Activated CD4-positive, alpha-beta T cell treated with anti-CD3 and anti-CD28 coated beads for 1 hour (primary cell): ENCODE results near the gene RPP25L.

Experiments used
- DNase-seq: peaks from one replicate; pipeline ENCODE4 v3.0.0-alpha.2; 2020

The RPP25L gene

DNA sequence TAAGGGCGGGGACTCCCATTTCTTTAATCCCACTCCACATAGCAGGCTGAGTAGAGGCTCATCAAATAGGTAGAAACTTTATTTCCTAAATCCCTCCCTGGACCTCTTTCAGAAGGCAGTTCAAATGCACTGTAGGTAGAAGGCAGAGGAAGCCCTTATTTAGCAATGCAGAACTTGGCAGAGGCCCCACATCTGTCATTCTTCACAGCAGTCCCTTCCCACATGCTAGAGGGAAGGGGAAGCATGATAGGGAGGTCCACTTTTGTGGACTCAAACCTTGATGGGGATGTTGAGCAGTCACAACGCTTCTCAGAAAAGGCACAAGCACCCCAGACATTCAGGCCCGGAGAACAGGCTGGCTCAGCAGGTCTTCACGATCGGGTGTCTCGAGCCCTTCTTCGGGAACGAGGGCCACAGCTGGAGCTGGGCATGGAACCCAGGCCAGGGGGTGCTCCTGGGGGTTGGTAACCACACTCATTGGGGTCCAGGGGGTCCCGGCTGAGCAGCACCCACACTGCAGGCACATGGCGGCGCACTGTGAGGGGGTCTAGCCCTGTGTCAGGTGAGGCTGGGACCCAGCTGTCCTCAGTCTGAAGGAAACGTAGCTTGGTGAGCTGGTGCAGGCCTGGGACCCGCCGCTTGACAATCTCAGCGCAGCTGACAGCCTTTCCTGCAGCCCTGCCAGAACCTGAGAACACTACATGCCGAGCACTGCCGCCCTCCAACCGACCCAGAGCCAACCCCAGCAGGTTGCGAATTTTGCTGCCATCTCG lies 1.3 kb downstream of the RPP25L start:
- DNase-seq: no peak

DNA sequence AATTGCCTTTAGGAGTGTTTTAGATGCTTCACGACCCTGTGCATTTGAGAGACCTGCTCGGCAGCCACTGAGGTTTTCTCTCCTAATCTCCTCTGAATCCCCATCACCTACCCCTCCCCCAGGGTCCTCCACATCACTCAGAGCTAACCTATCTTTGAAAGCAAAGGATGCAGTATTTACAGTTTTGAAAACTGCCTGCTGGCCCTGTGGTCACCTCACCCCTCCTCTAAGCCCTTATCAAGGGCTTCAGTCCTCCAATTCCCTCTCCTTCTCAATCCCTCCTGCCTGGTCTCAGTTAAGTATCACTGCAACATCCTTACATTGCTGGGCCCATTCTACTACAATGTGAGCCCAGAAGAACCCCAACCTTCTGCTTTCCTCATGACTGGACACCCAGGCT lies 4.6 kb downstream of the RPP25L start:
- DNase-seq: no peak

DNA sequence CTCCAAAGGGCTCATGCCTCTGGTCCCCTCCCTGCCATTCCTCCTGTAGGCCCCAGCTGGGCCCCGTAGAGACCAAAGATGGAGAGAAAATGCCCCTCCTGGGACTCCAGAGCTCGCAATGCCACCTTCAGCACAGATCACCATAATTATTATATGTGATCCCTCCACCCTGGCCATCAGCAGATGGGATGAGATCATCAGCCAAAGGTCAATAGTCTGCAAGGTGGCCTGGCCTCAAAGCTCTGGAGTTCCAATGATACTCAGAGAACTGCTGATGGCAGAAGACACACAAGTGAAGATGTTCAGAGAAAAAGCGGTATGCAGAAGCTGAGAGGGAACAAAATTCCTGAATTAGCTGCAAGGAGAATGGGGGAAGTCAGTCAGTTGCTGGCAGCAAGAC lies 5.0 kb downstream of the RPP25L start:
- no peak for DNase-seq

DNA sequence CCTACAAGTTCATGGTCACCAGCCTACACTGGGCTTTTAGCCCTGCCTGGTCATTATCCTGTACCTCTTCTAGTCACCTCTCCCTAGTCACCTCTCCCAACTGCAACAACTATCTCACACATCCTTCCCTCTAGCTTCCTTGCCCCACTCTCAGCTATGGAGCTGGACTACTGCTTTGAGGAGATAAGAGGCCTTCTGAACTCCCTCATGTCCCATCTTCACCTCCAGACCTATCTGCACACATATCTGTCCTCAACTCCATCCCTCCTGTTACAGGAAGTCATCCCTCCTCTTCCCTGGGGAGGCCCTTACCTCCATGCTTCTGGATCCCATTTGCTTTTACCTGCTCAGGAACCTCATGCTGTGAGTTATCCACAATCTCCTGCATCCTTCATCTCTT lies 5.7 kb downstream of the RPP25L start:
- no peak for DNase-seq

DNA sequence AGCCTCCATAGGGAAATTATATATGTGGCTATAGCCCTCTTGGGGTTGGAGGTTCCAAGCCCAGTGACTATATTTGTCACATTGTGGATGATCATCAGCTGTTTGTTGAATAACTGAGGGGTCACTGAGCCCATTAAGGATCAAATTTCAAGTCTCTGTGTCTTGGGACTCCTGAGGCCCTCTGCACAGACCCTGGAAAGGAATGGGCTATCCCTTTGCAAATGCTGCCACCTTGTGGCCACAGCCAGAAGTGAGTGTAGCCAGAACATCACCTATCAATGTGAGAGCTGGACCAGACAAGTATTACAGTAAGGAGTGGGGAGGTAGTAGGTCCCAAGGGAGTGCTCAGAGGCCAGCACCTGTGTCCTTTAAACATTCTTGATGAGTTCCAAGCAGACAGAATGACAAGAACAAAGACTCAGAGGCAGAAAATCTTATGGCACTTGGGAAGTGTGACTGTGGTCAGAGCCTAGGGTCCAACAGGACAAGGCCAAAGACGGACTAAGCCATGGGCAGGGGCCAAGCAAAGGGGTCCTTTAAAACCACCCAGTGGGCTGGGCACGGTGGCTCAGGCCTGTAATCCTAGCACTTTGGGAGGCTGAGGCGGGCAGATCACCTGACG lies 8.2 kb downstream of the RPP25L start:
- DNase-seq: peak; percentile 66

DNA sequence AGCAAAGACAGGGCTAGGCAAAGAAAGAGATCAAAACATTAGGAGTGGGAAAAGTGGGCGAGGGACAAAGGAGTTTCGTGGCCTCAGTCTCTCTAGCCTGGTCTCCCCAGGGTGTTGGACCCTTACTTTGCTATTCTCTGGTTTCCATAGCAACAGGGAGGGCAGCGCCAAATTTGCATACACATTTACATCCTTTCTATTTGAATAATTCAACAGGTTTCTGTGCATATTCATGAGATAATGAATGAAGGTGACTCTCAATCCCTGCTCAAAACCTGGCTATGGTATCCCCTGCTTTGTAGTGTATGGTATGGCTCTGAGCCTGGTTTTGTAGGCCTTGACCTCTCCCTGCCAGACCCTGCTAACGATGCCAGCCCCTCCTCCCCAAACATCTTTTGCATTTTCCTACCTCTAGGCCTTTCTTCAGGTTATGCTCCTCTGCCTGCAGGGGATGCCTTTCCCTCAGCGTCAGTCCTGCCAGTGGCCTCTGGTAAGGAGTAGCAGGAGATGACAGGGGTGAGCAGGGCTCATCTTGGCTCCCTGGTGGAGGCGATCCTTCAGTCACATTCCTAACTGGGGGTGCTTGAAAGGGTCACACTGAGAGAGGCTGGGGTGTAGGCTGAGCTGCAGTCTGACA lies 9.8 kb downstream of the RPP25L start:
- no peak for DNase-seq

DNA sequence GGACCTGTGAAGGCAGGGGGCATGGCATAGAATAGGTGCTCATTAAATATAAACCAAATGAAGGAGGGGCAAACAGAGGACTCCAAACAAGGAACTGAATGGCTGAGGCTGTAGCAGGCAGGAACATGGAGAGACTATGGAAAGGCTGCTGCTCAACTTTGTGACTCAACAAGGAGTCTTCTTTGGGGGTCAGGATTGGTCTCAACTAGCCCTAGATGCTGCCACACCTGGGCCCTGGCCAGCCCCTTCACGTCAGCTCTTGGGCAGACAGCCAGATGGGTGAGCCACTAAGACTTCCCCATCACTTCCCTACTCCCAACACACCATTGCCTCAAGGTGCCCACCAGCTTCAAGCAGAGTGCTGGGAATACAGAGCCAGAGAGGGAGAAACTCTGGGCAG lies 11.0 kb downstream of the RPP25L start:
- no peak for DNase-seq

DNA sequence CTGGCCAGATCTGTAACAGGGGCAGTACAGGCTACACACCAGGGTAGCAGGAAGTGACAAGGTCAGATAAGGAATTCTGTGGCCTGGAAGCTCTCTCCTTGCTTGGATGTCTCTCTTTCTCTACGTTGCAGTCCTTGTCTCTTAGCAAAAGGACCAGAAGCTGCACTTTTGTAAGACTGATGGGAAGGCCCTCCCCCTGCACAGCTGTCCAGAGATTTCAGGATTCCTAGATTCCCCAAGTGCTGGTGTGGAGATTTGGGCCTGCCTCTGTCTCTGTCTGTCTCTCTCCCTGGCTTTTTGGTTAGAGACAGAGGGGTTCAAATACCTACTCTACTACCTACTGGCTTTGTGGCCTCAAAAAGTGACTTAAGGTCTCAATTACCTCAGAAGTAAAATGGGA lies 12.4 kb downstream of the RPP25L start:
- DNase-seq: no peak

DNA sequence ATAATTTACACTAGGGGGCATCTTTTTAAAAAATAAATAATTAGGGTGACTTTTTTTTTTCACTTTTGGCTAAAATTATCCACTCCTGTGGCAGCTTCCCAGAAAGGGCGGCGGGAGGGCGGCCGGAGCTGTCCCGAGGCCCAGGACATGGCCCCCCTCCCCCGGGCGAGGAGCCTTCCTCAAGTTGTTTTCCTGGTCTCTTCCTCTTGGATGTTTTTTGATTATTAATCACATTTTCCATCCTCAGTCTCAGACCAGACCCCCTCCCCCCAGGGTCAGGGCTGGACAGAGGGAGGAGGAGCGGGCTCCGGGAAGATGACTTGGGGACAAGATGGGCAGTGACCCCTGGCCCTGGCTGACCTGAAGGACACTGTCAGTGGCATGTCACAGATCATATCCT lies 17.7 kb downstream of the RPP25L start:
- DNase-seq: no peak

DNA sequence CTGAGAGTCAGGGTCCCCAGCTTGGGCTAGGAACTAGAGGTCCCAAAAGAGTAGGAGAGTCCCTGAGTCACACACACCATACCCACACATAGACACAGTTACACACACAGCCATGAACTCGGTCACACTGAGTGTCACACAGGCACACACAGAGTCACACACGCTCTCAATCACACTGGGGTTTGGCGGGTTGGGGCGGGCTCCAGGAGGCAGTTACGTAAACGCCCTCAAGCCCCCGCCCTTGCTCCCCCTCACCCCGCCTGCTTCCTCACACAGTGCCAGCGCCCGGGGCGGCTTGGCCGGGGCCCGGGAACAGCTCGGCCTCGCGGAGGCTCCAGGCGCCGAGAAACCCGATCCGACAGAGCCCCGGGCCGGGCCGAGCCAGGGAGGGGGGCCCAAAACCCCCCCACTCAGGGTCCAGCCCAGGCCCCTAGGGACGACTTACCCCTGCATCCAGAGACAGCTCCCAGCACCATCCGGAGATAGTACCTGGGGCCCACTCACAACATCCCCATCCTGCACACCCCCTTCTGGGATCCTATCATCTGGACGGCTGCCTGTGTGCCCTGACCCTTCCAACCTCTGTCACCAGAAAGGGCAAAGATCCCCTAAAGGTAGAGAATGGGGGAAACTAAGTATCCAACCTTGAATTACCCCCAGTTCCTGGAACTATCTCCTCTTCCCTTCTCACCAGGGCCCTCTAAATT lies 18.8 kb downstream of the RPP25L start:
- no peak for DNase-seq

DNA sequence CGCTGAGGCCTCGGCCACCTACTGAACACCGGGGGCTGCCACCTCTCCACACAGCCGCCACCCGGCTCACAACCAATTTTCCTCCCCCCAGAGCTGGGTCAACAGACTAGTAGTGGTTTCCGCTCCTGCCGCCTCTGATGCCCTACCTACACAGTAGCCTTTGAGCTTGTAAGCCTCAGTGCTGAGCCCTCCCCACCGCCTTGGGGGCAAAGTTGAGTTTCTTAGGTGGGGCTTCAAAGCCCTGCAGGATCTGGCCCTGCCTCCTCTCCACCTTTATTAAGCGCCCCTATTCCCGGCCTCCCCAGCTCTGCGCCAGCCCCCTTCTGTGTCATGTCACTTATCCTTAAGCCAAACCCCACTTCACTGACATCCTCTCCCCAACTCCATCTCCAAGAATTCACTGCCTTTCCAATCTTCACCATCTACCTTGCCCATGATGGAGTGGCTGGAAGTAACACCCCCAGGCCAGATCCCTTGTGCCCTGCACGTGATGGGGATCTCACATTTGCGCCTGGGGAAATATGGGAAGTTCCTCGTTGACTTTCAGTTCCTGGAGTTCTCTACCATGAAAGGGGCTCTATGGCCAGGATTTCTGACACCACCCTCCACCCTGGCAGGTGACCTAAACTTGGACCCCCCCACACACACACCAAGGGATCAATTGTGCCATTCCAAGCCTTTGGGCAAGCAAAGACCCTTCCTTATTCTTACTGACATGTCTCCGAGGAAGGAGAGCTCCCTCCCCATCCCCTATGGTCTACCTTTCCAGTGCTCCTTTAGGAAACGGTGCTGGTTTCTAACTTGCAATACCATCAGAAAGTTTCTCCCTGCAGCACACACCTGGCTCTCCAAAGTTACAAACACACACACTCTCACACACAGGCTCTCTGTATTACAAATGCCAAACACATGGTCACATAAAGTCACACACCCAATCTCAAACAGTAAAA lies 19.7 kb downstream of the RPP25L start:
- DNase-seq: no peak

DNA sequence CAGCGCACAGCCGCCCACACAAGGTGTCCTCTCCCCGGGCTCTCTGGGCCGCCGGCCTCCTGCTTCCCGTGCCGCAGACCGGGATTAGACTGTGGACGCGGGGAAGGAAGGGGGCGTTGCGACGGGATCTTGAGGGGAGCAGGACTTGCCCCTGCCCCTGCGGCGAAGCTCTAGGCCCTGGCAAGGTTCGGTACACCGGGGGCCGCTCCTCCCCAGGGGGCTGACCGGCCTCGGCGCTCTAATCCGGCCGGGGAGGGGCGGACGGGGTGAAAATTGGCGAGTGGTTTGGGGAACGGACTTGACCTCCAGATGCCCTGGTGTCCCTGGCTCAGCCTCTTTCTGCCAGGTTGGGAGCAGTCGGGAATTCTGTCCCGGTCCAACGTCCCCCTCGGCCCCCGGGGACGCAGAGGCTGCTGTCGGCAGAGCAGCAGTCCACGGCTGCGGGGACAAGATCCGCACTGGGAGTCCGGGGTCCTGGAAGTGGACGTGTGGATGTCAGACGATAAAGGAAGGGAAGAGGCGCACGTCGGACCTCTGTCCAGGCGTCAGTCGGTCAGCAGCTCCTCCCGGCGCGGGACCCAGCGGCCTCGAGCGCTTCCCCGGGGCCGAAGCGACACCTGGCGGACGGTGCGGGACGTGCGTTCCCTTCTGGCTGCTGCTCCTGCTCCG lies 20.5 kb downstream of the RPP25L start:
- DNase-seq: peak; percentile 67

DNA sequence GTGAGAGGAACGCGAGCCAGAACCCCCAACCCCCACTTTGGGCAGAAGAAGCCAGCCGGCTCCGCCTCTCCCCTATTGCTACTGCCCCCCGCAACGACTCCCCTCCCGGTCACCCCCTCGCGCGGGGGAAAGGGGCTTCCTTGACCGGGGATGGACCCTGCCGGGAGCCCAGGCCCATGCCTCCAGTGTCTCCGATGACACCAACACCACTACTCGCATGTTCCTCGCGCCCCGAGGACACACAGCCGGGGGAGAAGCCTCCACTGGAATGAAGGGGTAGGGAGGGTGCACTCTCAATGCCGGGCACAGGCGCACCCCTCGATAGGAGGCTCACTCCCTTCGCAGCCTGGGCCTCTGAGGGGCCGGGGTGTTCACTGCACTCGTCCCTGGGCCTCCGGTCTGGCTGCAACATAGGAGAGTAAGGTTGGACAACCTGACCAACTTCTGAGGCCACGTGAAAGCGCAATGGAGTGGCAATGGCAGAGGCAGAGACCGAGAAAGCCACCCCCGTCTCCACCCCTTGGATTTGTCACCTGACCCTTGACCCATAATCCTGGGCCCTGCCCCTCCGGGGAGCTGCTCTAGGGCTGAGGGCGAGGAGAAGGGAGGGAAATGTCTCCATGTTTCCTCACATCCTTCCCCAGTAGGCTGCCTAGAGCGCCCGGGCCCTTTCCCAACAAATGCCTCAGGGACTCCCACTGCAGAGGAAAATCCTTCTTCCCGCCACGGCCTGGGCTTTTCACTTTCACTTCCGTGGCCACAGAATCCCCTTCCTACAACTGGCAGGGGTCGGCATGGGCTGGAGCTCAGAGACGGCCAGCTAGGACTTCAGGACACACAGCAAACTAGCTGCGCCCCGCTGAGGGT lies 21.3 kb downstream of the RPP25L start:
- no peak for DNase-seq

DNA sequence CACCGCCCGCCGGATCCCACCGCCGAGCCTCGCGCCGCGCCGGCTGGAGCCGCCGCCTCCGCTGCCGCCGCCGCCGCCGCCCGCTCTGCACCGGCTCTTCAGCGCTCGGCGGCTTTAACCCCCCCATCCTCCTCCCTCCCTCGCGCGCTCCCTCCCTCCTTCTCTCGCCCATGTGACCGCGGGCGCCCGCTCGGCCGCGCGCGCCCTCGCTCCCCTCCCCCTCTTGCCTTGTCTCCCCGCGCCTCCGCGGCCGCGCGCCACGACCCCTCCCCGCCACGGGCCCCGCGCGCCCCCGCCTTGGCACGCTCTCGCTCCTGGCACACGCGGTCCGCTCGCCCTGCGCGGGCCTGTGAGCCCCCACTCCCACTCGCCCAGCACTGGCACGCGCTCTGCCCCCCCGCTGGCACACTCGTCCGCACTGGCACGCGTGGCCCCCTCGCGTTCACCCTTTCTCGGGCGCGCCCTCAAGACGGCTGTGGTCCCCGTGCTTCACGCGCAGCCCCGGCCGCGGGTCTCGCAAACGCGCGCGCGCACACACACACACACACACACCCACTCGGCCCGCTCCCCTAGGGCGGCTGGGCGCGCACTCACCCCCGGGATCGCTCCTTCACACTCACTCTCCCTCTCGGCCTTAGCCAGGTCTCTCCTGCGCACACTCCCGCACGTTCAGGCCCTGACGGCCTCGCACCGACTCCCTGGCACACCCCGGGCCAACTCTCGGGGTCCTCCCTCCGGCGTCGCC lies 22.1 kb downstream of the RPP25L start, which contains the start of gene CNTFR:
Gene CNTFR, minus strand, starts transcription at position 89 of the 745 bp plus-strand sequence. CDS start 20,743 bp downstream, outside the sequence.
- DNase-seq: no peak

DNA sequence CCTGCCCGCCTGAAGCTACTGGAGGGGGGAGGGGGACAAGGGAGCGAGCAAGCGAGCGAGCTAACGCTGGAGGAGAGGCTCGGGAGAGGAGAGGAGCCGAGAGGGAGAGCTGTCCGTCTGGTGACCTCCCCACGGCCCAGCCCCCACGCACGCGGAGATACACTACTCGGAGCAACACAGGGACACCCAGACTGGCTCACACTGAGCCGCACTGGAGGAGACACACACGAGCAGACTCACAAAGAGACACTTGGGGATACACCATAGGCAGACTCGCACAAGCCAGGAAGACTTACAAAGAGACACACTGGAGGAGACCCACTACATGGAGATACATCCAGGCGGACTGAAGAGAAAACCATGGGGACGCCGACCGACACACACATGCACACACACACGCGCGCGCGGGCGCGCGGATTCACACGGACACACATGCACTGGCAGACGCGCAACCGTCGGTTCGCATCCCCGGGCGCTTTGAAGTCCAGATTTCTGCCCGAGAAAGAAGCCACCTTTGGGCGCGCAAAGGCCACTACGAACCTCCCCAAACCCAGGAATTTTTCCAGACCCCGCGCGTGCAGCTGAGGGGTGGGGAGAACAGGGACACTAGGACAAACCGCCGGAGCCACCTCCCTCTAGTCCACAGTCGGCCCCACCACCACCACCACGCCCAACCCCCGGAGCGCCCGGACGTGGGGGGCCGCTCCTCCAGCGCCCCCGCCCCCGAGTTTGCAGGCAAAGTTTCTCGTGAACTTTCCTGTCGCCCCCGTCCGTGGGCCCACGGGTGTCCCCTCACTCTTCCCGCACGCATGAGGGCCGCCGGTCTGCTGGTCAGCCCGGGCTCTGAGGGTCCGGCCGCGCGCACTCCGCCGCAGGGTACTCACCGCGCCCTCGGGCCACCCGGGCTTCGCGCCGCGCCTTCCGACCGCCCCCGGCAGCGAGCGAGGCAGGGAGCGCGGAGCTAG lies 22.9 kb downstream of the RPP25L start:
- no peak for DNase-seq

DNA sequence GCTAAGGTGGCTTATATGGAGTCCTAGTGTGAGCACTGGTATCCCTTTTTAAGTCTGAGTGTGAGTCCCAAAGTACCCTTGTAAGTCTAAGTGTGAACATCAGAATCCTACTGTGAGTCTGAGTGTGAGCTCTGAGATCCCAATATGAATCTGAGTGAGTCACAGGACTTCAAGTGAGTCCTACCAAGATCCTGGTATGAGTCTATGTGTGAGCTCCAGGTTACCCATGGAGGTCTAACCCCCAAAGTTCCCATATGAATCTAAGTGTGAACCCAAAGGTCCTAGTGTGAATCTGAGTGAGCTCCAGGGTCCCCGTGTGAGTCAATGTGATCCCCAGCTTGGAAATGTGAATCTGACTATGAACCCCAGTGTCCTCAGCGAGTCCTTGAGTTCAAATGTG lies 24.6 kb downstream of the RPP25L start:
- DNase-seq: no peak

DNA sequence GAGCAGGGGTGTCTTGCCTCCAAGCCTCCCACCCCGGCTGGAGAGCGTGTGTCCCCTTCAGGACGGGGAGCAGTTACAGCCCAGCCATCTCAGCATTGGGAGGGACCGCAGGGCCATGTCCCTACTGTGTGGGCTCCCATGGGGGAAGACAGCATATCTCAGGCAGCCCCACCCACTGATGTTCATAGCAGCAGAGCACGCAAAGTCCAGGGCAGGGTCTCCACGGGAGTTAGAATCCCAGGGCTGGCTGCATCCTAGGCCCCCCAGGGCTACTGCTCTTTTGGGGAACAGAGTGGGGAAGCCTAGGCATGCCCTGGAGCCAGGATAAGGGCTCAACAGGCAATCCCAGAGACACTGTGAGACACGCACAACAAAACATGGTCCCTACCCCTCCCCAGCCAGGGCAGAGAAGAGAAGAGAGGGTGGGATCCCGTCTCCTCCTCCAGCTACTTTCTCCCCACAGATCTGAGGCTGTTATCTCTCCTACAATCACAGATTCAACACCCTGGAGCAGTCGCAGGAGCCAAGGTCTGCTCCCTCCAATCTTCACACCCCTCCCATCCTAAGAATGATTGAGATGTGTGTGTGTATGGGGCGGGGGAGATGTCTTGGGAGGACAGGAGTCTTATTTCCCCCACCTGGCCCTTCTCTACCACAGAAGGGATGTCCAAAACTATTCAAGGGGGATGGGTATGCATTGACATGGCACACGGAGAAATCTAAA lies 25.8 kb downstream of the RPP25L start:
- DNase-seq: no peak

DNA sequence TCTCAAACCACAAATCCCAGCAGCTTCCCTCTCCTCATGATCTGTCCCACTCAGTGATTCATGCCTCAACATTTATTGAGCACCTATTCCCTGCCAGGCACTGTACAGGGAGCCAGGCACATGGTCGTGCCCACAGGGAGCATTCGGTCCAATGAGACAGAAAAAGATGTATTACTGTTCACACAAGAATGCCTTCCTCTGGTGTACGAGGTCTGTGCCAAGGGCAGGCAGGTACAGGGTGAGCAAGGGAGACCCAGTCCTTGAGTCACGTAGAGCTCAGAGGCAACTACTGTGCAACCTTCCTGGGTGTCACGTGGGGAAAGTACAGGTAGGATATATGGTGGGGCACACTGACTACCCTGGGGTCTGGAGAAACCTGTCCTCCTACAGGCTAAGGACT lies 26.9 kb downstream of the RPP25L start:
- no peak for DNase-seq
